Measurements from ENCODE around the gene PTPRN.

- no peak for TF ChIP-seq CTCF (IDR thresholded peaks at IDR 0.05; ENCODE audit: insufficient read depth, low read length, poor library complexity, severe bottlenecking)
- TF ChIP-seq EZH2phosphoT487 (conservative IDR thresholded peaks at IDR 0.05; ENCODE audit: low read length) = no peak
Observed at GRCh38 chr2:219353129-219353528, 43.9 kb upstream of the PTPRN start.
